Neuronal stem cell (in vitro differentiated cells): Measurements from ENCODE around the gene TAOK1. TPM values are rescaled to one million over a fixed set of nuclear protein-coding genes. Genes with fewer than 3 reads are reported as not detected.

Experiments used
- DNase-seq: peaks from one replicate; pipeline ENCODE4 v3.0.0-alpha.2; 2013; ENCODE audit warnings: low spot score
- H2AFZ ChIP-seq: one replicate; pipeline ENCODE4 v1.6.1; 2013; ENCODE audit warnings: mild to moderate bottlenecking, low read length, inconsistent platforms
- H2AK5ac ChIP-seq: 2 replicates; pipeline ENCODE4 v1.6.1; 2013; ENCODE audit warnings: low read depth, mild to moderate bottlenecking, inconsistent platforms, low read length, moderate library complexity, mixed read lengths
- H2BK120ac ChIP-seq: 2 replicates; pipeline ENCODE4 v1.6.1; 2013; ENCODE audit warnings: low read depth, mild to moderate bottlenecking, inconsistent platforms, low read length, moderate library complexity, mixed read lengths
- H2BK12ac ChIP-seq: one replicate; pipeline ENCODE4 v1.6.1; 2013; ENCODE audit warnings: low read length, inconsistent platforms
- H2BK15ac ChIP-seq: 2 replicates; pipeline ENCODE4 v1.6.1; 2013; ENCODE audit warnings: mild to moderate bottlenecking, low read length, inconsistent platforms, mixed read lengths
- H2BK5ac ChIP-seq: one replicate; pipeline ENCODE4 v1.6.1; 2013; ENCODE audit warnings: inconsistent platforms, mild to moderate bottlenecking, low read length, moderate library complexity
- H3K14ac ChIP-seq: one replicate; pipeline ENCODE4 v1.6.1; 2013; ENCODE audit warnings: low read length, inconsistent platforms
- H3K18ac ChIP-seq: 2 replicates; pipeline ENCODE4 v1.6.1; 2013; ENCODE audit warnings: low read length, inconsistent platforms
- H3K23ac ChIP-seq: 2 replicates; pipeline ENCODE4 v1.6.1; 2013; ENCODE audit warnings: low read depth, mild to moderate bottlenecking, mixed read lengths, low read length, inconsistent platforms; ENCODE audit not compliant: poor library complexity
- H3K27ac ChIP-seq: replicated peaks from 3 replicates; pipeline ENCODE4 v1.5.1; 2013; ENCODE audit warnings: low read length, inconsistent platforms
- H3K27me3 ChIP-seq, 3 experiments: 2 replicates each; pipeline ENCODE4 v1.6.1; 2013; ENCODE audit warnings: low read length in 3 of 3, mild to moderate bottlenecking in 2 of 3, inconsistent platforms in 1 of 3, low read depth in 1 of 3, mixed read lengths in 1 of 3, moderate library complexity in 1 of 3; ENCODE audit not compliant: control insufficient read depth in 3 of 3, insufficient read depth in 3 of 3
- H3K36me3 ChIP-seq, 2 donors: replicated peaks in 1 of 2; 2 replicates each; pipeline ENCODE4 v1.6.1; 2013; ENCODE audit warnings: low read length in 2 of 2; ENCODE audit not compliant: control insufficient read depth in 2 of 2, insufficient read depth in 2 of 2
- H3K4ac ChIP-seq: 2 replicates; pipeline ENCODE4 v1.6.1; 2013; ENCODE audit warnings: inconsistent platforms, mild to moderate bottlenecking, low read length, moderate library complexity
- H3K4me1 ChIP-seq, 2 donors: 1 replicate in 1 of 2; 2 replicates in 1 of 2; pipeline ENCODE4 v1.6.1; 2013; ENCODE audit warnings: low read length in 2 of 2, low read depth in 1 of 2; ENCODE audit not compliant: control insufficient read depth in 2 of 2, insufficient read depth in 1 of 2
- H3K4me2 ChIP-seq: one replicate; pipeline ENCODE4 v1.6.1; 2013; ENCODE audit warnings: mild to moderate bottlenecking, low read length, inconsistent platforms; ENCODE audit not compliant: insufficient read depth, poor library complexity, severe bottlenecking
- H3K4me3 ChIP-seq, 2 donors: 2 replicates each; pipeline ENCODE4 v1.5.1; 2013; ENCODE audit warnings: low read length in 2 of 2, mild to moderate bottlenecking in 2 of 2, inconsistent platforms in 1 of 2, moderate library complexity in 1 of 2
- H3K79me1 ChIP-seq: one replicate; pipeline ENCODE4 v1.6.1; 2013; ENCODE audit warnings: low read depth, mild to moderate bottlenecking, inconsistent platforms, low read length, moderate library complexity
- H3K9ac ChIP-seq: one replicate; pipeline ENCODE4 v1.6.1; 2013; ENCODE audit warnings: mild to moderate bottlenecking, low read depth, low read length, inconsistent platforms; ENCODE audit not compliant: poor library complexity
- H3K9me3 ChIP-seq, 2 donors: replicated peaks in 1 of 2; 2 replicates each; pipeline versions ENCODE3 to v1.6.1; 2013; ENCODE audit warnings: low read length in 2 of 2, mild to moderate bottlenecking in 2 of 2, inconsistent platforms in 1 of 2, low read depth in 1 of 2, mixed read lengths in 1 of 2, moderate library complexity in 1 of 2; ENCODE audit not compliant: control insufficient read depth in 2 of 2, insufficient read depth in 1 of 2
- H4K8ac ChIP-seq: one replicate; pipeline ENCODE4 v1.6.1; 2013; ENCODE audit warnings: low read depth, mild to moderate bottlenecking, inconsistent platforms, low read length, moderate library complexity
- H4K91ac ChIP-seq: one replicate; pipeline ENCODE4 v1.6.1; 2013; ENCODE audit warnings: low read length, low read depth, mild to moderate bottlenecking, inconsistent platforms; ENCODE audit not compliant: poor library complexity
- WGBS, 2 donors: extraction: QIAGEN DNeasy Blood & Tissue Kit; methylation state at CpG; one replicate each; pipeline ENCODE4 v1.1.7; 2013; ENCODE audit warnings: missing lambda C conversion rate in 2 of 2, mixed read lengths in 1 of 2; ENCODE audit not compliant: insufficient read length in 2 of 2, insufficient replicate concordance in 1 of 2; ENCODE audit errors: extremely low coverage in 2 of 2; 5-methylcytosine and 5-hydroxymethylcytosine counted together
- small RNA-seq: library from polyadenylated mRNA; stranded (forward); fragments of <200 nt; extraction: miRNeasy Mini kit (QIAGEN cat#:217004); gene quantifications from one replicate; pipeline ENCODE3, GENCODE V24; 2013; ENCODE audit not compliant: insufficient read depth

The TAOK1 gene

DNA sequence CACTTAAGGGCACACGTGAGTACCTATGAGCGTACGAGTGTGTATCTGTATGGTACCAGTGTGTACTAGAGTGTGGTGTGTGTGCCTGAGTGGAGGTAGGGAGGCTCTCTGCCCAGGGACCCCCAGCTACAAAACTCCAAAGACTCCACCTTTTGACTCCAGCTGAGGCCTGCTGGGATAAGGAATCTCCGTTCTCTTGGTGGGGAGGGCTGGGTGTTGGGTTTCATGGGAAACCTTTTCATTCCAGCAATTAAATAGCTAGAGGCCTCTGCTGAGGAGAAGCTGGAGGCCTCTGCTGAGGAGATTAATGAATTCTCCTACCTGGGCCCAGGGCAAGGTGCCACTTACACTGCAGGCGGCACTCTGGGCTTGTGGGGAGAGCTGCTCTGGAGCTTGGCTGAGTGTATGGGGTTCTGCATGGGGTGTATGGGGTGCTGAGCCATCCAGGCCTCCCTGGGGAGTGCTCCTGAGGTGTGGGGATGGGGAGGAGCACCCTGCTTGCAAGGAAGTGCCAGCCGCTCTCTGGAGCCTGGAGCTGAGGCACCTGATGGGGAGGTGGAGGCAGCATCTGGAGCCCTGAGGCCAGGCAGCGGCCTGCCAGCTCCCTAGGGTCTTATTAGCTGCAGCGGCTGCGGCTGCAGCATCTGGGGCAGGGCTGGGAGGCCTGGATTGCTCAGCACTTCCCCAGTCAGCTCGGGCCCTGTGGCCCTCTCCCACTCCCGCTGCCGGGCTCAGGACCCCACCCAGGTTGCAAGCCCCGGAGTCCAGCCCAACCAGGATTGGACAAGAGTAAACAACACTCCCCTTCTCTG is 207.4 kb downstream of the TAOK1 start:
- H3K4me3 ChIP-seq = no peak overlapping the region
- H3K14ac ChIP-seq = peak overlapping the region; percentile 58
- no peak overlapping the region for H2BK120ac ChIP-seq
- H3K18ac ChIP-seq = peak overlapping the region; percentile 96
- peak overlapping the region; percentile 14 for H3K4me2 ChIP-seq
- peak overlapping the region; percentile 77 for H4K91ac ChIP-seq
- peak overlapping the region; percentile 58 for H2AK5ac ChIP-seq
- no peak overlapping the region for H3K4ac ChIP-seq
- H3K27ac ChIP-seq = peak overlapping the region; percentile 75
- no peaks in the 10 kb centered on the region for H3K27me3 ChIP-seq
- DNase-seq = no peak
- no peak overlapping the region for H3K9ac ChIP-seq
- H2BK5ac ChIP-seq = peak overlapping the region; percentile 83
- no peak overlapping the region for H3K23ac ChIP-seq
- WGBS, 2 donors = no CpG with 5 or more reads among the region's 13 CpGs
- H3K79me1 ChIP-seq = peaks cover 11% of the 10 kb centered on the region
- H3K36me3 ChIP-seq = no peaks in the 10 kb centered on the region
- H4K8ac ChIP-seq = no peak overlapping the region
- H2BK12ac ChIP-seq = peak overlapping the region; percentile 98
- no peaks in the 10 kb centered on the region for H3K9me3 ChIP-seq
- no peak overlapping the region for H2AFZ ChIP-seq
- peaks cover 29 to 36% of the 10 kb centered on the region in 2 donors for H3K4me1 ChIP-seq
- H2BK15ac ChIP-seq = peak overlapping the region; percentile 91

Small RNAs within 50 kb of the gene (small RNA-seq; reads per million reads assigned to genes)
- gene RNU4-34P (not detected), gene RNU6-1034P (not detected), gene RNU6-711P (not detected)
